ENCODE measurements around the gene RANGAP1.

Gene RANGAP1

DNA sequence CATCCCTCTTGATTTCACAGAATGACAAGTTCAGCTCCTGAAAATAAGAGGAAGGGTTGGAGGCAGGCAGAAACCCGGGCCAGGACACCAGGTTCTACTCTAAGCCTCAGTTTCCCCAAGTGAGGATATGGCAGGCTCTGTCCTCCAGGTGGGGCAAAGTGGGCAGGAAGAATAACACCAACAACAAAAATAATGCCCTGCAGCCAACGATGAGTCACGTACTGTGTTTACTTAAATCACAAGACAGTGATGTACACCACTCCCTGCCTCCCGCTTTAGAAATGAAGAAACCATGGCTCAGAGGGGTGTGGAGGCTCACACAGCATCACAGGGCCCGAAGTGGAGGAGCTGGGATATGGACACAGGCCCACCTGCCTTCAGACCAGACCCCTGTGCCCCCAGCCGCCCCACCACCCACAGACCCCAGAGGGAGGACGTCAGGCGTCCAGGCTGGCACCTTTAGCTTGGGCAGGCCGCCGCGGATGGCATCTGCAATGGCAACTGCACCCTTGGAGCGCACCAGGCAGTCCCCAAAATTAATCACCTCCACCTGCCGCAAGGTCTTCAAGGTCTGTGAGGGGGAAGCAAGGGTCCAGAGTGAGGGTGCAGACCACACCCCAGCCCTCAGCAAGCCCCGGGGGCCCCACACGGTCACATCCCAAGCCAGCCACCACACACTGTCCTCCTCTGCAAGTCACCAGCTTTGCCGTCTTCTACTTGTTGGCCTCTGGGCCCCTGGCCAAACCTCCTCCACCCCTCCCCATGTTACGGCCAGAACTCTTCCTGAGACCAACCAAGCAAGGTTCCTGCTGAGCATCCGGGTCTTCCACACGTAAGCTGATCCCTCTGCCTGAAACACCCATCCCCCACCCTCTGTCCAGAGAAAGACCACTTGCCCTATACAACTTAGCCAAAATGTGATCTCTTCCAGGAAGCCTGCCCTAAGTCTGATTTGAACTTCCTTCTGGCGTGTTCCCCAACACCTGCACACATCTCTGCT lies 29.4 kb downstream of the RANGAP1 start:
- peak; percentile 11 to 25 (median 15) for DNase-seq

DNA sequence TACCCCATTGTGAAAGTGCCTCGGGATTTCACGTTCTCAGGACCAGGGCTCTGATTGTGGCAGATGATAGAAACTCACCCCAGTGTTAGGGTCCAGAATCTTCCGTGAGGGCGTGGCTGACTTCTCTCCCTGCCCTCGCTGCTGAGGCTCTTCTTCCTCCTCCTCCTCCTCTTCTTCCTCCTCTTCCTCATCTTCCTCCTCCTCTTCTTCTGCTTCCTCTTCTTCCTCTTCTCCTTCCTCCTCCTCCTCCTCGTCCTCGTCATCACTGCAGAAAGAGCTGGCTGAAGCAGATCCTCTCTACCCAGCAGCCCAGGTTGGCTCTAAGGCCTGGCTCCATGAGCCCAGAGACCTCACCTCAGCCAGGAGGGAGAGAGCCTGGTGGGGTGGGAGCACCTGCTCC lies 31.8 kb downstream of the RANGAP1 start:
- no peak for DNase-seq

- no peak for DNase-seq
Measured at GRCh38 chr22:41252365-41252764, 33.6 kb downstream of the RANGAP1 start.

GRCh38 chr22:41250127-41250526 lies 35.9 kb downstream of the RANGAP1 start:
- DNase-seq, result no peak

- DNase-seq, result no peak
Measured at GRCh38 chr22:41249442-41249841, 36.5 kb downstream of the RANGAP1 start.

GRCh38 chr22:41248758-41249157 lies 37.2 kb downstream of the RANGAP1 start:
- DNase-seq, result no peak

- DNase-seq, result no peak
Measured at GRCh38 chr22:41248314-41248713, 37.7 kb downstream of the RANGAP1 start.

DNA sequence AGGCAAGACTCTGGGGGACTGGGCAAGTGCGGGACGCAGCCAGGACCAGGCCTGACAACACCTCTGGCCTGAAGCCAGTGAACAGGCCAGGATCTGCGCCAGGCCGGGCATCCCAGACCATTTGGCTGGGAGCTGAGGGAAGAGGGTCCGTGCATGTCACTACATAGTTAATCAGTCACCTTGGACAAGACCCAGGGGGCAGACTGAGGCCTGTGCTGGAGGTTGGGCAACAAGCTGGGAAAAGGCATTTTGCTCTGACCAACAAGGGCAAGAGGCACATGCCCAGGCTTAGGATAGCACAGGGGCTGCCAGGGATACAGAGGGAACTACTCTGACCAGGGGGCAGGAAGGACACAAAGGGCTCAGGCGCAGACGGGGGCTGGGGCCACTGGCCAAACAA lies 38.3 kb downstream of the RANGAP1 start:
- no peak for DNase-seq

- DNase-seq, result no peak
Measured at GRCh38 chr22:41245917-41246499, 40.0 kb downstream of the RANGAP1 start.

GRCh38 chr22:41243361-41243760 lies 42.6 kb downstream of the RANGAP1 start:
- DNase-seq, result no peak

DNA sequence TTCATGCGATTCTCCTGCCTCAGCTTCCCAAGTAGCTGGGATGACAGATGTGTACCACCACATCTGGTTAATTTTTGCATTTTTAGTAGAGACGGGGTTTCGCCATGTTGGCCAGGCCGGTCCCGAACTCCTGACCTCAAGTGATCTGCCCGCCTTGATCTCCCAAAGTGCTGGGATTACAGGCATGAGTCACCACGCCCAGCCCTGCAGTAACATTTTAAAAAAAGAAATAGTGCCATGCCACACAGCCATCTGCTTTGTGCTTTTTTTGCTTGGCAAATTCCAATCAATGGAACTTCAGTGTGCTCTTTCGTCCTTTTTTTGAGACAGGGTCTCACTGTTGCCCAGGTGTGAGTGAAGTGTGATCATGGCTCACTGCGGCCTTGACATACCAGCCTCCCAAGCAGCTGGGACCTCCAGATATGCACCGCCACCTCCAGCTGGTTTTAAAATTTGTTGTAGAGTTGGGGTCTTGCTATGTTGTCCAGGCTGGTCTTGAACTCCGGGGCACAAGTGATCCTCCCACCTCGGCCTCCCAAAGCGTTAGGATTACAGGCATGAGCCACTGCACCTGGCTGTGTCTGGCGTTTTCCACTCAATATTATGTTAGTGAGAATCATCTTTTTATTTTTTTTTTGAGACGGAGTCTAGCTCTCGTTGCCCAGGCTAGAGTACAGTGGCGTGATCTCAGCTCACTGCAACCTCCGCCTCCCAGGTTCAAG lies 43.4 kb downstream of the RANGAP1 start:
- no peak for DNase-seq

DNA sequence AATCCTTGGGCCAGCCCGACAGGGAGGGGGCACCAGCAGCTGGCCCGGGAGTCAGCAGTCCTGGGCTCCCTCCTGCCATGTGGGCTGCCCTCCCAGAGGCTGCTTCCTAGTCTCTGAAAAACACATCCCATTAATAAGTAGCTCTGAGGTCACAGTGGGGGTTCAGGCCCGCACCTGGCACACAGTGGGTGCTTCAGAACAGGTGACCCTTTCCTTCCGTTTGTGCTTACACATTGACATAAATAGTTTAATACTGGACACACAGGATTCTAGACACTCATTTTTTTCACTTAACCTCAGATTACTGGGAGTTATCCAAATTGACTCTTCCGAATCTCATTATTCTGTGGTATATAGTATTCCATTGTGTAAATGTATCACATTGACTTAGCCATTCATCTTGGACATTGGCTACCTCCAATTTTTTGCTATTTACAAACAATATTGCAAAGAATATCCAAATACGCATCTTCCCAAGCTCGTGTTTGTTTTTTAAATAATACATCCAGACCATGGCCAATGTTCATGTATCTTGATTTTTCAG lies 44.8 kb downstream of the RANGAP1 start:
- DNase-seq, result no peak

GRCh38 chr22:41240377-41241132 lies 45.4 kb downstream of the RANGAP1 start, which contains the start of gene CHADL:
Gene CHADL, minus strand, starts transcription at chr22:41240931. Its CDS starts 50 bp downstream, at chr22:41240881.
- DNase-seq, result no peak

DNA sequence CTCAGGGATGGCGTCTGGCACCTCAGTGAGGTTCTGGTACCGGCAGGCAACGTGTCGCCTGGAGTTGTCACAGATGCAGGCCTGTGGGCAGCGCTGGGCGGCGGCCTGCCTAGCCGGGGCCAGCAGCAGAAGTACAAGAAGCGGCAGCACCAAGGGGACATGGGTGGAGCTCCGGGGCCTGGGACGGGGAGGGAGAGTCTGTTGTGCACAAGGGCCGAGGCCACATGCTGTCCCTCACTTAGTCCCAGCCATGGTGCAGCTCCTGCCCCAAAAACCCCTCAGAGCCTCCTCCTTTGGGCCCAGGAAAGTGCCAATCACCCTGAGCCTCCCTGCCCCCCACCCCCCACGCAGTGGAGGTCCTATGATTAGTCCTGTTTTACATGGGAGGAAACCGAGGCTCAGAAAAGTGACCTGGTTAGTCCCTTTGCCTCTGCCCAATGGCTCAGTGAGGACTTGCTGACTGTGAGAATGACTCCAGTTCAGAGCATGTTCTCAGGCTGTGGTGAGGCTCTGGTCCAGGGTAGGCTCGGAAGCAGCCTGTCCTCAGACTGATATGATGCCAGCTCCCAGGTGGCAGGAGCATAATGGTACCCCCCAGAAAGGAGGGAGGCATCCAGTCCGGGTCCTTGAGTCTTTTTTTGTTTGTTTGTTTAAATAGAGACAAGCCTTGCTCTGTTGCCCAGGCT lies 46.4 kb downstream of the RANGAP1 start:
- DNase-seq, result no peak

- DNase-seq, result no peak
Measured at GRCh38 chr22:41238570-41239442, 47.2 kb downstream of the RANGAP1 start.

- peak; percentile 67 to 83 (median 72) for DNase-seq
Measured at GRCh38 chr22:41237707-41238569, 48.0 kb downstream of the RANGAP1 start.

DNA sequence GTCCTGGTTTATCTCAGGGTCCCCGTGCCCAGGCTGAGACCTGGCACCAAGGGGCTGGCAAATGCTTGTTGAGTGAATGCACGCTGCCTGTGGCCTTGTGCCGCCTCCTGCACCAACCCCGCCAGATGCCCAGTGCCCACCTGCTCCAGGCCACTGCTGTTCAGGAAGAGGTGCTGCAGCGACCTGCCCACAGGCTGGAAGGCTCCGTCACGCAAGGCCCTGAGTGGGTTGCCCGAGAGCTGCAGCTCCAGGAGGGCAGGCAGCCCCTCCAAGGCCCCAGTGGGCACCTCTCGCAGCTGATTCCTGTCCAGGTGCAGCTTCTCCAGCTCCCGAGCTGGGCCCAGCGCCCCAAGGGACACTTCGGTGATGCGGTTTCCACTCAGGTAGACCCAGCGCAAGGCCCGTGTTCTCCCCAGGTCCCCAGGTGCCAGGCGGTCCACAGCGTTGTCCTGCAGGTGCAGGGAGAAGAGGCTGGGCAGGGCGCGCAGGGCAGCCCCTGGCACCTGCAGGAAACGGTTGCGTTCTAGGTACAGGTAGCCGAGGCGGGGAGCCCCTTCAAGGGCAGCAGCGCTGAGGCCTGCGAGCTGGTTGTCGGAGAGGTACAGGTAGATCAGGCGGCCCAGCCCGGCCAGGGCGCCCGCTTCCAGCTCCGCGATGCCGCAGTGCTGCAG lies 48.8 kb downstream of the RANGAP1 start:
- no peak for DNase-seq

DNA sequence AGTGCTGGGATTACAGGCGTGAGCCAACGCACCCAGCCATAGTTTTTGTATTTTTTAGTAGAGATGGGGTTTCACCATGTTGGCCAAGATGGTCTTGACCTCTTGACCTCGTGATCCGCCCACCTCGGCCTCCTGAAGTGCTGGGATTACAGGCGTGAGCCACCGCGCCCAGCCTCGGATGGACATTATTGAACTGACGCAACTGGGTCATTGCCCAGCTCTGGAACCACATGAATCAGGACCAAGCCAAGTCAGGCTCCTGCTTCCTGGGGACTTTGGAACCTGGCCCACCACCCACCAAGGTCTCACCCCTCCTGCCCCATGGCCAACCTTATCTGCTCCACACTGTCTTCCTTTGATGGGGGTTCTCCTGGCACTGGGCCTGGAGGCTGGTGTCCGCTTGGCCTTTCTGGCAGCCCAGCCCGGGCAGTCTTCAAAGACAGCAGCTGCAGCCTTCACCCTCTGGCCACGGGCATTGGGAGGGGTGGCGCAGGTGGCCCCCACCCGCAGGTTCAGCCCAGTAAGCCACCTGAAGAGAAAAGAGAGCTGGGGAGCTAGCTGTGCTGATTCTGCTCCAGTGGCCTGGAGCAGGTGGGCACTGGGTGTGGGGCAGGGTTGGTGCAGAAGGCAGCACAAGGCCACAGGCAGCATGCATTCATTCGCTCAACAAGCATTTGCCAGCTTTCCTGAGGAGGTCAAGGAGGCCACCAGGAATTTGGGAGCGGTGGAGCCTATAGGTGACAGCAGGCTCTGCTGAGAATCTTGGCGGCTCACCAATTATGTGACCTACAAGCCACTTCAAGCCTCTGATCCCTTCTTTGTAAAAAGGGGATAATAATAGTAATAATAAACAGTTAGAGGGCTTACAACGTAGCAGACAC lies 50.9 kb downstream of the RANGAP1 start:
- DNase-seq, result no peak

Data from suppressor macrophage treated with lipopolysaccharide for 1 hour (primary cell).